ENCODE data around the gene ANGPTL1.
"Not testable (repeated sequence)": the region's sequence is repeated elsewhere in the genome, so short reads cannot be mapped to it uniquely, and the experiment has no call there.

The ANGPTL1 gene

DNA sequence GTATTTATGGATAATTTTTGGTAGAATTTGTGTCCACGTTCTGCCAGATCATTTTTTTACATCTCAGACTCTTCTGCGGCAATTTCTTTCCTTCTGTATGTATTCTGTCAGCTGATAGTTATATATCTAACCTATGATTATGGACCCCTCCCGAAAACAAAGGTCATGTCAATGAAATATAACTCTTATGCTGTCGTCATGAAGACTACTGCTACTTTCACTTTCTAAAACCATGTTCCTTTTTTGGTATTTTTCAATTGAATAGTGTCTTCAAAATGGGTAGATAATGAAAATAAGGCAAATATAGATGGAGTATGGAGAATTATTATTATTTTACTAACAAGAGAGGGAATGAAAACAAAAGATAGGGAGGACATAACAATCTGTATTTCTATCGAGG lies 3.2 kb downstream of the ANGPTL1 start:
- DNase-seq (ENCODE audit: low read depth): no peak

DNA sequence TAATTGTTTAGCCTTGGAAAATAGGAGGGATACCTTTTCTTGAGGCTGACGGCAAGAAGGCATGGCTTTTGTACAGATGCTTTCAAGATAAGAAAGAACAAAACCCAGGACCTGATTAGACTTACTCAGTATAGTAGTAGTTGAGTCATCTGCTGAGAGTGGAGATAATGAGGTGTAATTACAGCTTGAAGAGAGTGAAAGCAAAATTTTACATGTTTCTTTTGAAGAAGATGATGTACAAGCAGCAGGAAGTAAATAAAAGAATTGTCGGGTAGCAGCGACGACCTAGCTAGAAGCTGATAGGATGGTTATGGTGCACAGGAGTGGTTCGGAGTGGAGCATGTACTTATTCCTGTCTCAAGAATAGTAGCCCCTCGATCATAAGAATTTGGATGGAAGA lies 6.6 kb downstream of the ANGPTL1 start:
- DNase-seq (ENCODE audit: low read depth): no peak

DNA sequence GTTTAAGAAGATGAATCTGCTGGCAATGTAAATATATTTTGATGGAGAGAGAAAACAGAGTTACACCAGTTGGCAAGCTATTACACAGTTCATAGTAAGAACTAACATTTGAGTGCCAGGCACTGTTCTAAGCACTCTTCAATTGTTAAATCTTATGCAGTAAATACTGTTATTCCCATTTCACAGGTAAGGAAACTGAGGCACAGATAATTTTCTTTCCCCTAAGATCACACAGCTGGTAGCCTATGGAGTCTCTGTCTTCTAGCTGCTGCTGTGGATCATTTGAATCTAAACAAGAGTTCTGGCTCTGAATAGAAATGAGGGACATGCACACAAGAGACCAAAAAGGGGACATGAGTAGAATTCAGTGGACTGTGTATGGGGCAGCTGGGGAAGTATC lies 8.0 kb downstream of the ANGPTL1 start:
- no peak for DNase-seq (ENCODE audit: low read depth)

DNA sequence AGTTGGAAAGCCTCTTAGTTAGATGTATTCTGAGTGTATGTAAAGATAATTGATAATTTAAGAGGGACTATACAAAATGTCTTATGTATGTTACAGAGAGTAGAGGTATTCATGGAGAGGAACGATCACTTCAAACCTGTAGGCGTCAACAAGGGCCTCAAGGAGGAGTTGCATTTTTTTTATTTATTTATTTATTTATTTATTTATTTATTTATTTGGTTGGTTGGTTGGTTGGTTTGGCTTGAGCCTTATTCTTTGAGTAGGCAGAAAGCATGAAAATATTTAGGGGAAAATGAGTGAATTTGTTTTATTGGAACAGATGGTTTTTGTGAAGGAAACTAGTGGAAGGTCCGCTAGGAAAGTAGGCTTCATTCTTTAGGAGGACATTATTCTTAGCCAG lies 8.5 kb downstream of the ANGPTL1 start:
- DNase-seq (ENCODE audit: low read depth): no peak

DNA sequence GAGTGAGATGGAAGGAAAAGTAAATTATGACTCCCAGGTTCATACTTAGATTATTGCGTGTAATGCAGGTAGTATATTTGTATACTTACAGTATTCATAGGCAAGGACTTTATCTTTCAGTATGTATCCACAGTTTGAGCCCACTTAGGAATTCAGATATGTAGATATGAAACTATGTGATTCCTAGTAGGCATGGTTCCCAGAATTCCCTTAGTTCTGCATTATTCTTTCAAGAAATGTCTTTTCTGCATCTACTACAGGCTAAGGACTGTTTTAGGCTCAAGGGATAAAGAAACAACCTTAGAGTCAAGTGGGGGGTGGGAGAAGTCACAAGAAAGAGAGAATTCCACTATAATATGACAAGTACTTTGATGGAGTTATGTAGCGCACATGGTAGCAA lies 13.8 kb downstream of the ANGPTL1 start:
- DNase-seq (ENCODE audit: low read depth): no peak

DNA sequence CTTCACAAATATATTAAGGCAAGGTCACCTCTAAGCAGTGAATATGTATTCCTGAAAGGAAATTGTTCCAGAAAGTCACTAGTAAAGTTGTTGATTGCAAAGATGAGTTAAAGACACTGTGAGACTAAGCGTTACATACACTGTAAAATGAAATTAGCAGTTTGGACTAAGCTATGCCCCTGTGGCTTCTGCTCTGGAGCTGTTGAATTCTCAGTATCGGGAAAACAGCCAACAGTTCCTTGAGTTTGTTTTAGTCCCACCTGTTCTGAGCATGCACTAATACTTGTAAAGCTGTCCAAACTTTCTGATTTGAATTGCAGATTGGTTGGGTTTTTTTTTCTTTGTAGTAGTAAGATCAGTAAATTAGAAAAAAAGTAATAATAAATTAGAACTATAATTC lies 21.0 kb downstream of the ANGPTL1 start:
- no peak for DNase-seq (ENCODE audit: low read depth)

DNA sequence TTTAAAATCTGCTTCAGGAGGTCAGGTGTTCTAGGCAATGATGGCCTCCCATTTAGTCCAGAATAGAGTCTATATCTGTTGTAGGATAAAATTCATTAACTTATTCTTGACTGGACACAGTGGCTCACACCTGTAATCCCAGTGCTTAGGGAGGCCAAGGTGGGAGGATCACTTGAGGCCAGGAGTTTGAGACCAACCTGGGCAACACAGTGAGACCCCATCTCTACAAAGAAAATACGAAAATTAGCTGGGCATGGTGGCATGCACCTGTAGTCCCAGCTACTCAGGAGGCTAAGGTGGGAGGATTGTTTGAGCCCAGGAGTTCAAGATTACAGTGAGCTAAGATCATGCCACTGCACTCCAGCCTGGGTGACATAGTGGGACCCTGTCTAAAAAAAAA lies 23.0 kb downstream of the ANGPTL1 start:
- DNase-seq (ENCODE audit: low read depth): not testable (repeated sequence)

DNA sequence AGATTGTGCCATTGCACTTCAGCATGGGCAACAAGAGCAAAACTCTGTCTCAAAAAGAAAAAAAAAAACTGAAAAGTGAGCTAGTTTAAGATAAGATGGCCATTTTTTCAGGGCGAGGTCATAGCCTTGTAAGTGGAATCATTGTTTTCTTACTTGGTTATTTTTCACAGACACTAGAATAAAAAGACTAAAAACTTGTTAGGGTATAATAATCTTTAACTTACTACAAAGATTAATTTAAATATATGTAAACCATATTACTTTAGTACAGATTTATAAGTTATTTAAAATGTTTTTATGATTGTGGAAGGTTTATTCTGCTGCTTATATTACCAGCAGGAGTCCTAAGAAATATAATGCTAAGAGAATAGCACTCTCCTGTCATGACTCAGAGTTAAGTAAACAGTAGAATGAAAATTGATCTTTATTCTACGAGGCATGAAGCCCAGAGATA lies 23.5 kb downstream of the ANGPTL1 start:
- DNase-seq (ENCODE audit: low read depth): no peak

DNA sequence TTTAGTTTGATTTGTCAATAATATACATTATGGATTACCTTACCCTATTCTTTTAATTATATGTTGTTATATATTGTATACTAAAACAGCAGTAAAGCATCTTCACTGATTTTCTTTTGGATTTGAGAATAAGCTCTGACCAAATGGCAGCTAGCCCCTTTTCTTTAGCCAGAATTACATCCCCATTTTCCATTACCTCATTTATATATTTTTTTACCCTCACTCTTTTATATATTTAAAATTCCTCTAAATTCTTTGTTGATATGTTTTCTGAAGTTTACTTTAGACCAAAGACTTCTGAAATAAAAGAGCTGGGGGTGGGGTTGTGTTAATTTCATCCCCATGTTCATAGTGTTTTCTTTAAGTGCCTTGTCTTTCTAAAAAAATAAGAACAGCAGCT lies 24.6 kb downstream of the ANGPTL1 start:
- DNase-seq (ENCODE audit: low read depth): no peak

DNA sequence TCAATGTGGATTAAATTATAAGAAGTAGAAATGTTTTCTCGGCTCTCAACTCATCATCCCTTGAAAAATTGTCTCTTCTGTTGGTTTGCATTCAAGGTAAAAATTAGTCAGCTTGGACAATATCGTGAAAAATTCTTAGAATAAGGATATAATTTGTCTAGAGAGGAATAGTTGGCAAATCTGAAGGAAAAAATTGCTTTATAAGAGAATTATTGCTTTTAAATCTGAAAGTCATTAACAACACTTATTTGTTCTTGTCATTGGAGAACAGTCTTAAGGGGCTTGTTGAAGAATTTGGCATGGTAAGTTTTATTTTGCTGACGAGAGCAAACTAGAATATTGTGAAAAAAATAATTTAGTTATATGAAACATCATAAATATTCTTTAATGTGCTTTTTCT lies 26.4 kb downstream of the ANGPTL1 start:
- DNase-seq (ENCODE audit: low read depth): no peak

DNA sequence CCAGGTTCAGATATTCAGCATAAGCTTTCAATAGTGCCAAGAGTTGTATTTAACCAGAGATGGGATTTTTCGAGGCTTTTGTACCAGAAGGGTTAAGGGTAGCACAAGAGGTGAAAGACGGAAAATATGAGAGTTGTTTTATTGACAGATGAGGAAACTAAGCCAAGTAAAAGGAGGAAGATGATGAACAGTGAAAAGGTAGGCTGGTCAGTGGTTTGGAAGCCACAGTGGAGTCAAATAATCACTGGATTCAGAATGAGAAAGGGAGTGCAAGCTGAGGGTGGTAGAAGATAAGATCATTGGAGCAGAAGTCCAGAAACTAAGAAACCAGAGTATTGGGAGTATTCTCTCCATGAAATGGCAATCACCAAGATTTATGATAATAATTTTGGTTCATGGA lies 45.7 kb downstream of the ANGPTL1 start:
- no peak for DNase-seq (ENCODE audit: low read depth)

DNA sequence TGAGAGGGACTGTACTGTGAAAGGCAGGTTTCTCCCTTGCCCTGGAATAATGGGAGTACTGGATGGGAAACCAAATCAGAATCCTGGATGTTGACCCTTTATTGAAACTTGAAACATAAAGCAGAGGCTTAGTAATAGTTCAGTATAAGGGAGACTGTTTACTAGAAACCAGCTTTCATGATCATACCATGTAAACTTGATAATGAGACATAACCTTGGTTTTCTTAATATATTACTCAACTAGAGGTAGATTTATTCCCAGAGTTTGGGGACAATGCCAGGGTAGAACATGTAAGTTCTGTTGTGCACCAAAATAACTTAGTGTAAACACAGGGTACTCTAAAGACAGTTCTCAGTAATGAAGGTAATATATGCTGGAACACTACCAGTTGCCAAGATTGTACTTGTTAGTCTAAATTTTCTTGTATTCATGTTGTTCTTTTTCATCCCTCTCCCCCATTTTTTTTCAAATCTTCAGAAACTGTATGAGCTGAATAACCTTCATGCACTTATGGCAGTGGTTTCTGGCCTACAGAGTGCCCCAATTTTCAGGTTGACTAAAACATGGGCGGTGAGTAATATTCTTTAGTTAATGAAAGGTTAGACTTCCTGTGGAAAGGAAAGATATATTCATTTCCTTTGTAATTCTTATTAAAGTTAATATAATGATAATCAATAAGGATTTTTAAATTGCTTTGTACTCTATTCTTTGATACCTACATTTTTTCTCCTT lies 49.6 kb downstream of the ANGPTL1 start:
- DNase-seq (ENCODE audit: low read depth): no peak

DNA sequence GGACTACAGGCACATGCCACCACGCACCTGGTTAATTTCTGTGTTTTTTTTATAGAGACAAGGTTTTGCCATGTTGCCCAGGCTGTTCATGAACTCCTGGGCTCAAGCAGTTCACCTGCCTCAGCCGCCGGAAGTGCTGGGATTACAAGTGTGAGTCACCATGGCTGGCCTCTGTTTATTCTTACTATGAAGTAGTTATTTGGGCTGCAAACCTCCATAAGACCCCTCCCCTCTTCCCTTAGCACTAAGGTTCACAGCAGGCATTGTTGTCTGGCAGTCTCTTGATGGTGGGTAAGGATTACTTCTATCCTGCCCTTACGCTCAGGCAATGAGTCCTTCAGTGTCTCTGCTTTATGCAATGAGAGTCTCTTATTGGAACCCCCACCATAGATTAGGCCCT lies 51.8 kb downstream of the ANGPTL1 start:
- no peak for DNase-seq (ENCODE audit: low read depth)

DNA sequence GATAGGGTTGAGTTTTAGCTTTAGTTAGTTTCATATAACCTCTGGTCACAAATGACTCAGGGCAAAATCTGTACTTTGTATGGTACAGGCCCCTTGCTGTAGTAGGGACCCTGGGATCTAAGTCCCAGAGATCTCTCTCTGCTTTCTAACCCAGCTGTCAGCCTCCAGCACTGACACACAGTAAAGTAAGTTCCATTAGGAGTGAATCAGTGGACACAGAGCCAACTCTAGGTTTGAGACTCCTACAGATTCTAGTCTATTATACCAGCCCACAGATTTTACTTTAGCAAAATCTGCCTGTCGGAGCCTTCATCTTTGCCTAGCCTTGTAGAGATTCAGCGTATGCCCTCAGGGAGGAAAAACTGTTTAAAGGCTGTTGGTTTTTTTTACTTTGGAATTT lies 52.5 kb downstream of the ANGPTL1 start:
- peak; percentile 28 for DNase-seq (ENCODE audit: low read depth)

DNA sequence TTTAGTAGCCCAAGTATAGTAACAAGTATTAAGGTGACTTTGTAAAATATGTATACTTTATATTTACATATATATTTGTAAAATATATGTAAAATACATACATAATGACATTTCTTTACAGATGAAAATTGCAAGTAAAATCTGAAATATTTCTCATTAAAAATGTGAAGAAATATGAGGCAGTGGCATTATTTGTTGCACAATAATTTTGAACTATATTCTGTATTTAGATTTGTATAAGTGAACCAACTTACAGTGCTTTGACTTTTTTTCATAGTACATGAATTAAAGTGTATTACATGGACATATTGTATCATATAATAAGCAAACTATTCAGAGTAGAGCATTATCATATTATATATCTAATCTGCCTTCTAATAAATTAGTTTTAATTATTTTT lies 60.3 kb downstream of the ANGPTL1 start:
- no peak for DNase-seq (ENCODE audit: low read depth)

DNA sequence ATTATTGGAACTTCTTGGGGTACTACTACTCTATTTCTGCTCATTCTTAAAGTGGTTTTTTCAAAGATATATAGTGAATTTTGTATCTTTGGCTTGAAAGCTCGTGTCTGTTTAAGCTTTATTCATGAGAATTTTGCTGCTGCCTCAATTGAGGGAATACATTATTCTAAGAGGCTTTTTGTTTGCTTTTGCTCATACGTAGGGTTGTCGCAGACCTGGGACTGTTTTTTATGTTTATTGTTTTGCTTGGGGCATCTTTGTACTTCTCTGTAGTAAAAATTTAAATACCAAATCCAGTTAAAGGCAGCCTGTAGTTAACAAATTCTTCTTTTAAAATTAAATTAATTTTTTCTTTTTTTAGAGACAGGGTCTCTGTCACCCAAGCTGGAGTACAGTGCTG lies 62.3 kb downstream of the ANGPTL1 start:
- no peak for DNase-seq (ENCODE audit: low read depth)

DNA sequence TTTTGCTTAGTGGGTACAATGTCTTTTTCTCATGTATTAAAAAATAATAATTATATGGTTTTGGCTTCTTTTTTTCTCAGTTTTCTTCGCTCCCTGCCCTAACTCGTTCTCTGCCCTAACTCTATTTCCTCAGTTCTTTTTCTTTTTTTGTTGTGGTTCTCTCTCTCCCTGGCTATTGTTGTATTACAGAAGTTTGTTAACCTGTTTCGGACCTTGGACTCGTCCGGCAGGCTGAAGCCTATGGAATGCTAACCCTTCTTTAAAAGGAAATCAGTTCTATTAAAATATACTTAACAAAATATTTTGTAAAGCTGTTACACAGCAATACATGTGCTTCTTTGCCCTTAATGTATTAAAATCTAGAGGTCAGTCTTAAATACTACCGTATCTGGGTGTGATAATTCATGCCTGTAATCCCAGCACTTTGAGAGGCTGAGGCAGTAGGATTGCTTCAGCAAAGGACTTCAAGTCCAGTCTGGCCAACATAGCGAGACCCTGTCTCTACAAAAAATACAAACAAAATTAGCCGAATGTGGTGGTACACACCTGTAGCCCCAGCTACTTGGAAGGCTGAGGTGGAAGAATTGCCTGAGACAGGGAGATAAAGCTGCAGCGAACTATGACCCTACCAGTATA lies 64.1 kb downstream of the ANGPTL1 start:
- no peak for DNase-seq (ENCODE audit: low read depth)

DNA sequence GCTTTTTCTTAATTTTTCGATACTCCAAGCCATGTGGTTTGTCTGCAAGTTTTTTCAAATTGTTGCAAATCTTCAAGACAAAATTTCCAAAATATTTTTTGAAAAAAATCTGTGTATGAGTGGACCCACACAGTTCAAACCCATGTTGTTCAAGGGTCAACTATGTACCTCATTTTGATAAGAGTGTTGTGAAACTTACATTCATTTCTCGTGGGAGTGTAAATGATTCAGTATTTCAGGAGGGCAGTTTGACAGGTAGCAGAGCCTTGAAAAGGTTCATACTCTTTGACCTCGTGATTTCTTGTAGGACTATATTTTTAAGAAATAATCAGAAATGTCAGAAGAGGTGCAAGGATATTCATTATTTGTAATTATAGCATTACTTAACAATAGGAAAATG lies 68.0 kb downstream of the ANGPTL1 start:
- no peak for DNase-seq (ENCODE audit: low read depth)
